Calu3 (cell line): ENCODE results near the gene CTTNBP2. TPM values are rescaled to one million over a fixed set of nuclear protein-coding genes. Genes with fewer than 3 reads are reported as not detected.
A peak's percentile ranks its signal among the peaks of the same experiment; 100 is the strongest.

Source experiments
- Bru-seq: library from RNA; stranded (reverse); fragments of 400-500 nt; gene quantifications from one replicate; lab custom pipeline; 2021; lab: Mats Ljungman, UMichigan
- BruChase-seq, 2 experiments: library from RNA; stranded (reverse); fragments of 400-500 nt; gene quantifications; one replicate each; lab custom pipeline; 2021; lab: Mats Ljungman, UMichigan
- BruUV-seq: library from RNA; stranded (reverse); fragments of 400-500 nt; replicated peaks from 2 replicates; lab custom pipeline; 2021; lab: Mats Ljungman, UMichigan
- CTCF ChIA-PET: fragments of 300-600 bp; sonication (Branson Sonifier 250); formaldehyde crosslinking; loops from one replicate; lab custom pipeline; 2022; ENCODE audit warnings: antibody characterized with exemption; lab: Charles Lee
- DNase-seq: peaks from one replicate; pipeline ENCODE4 v3.0.0; 2022
- H3K27ac Mint-ChIP-seq: one replicate; pipeline ENCODE4 v1.8.0; 2022; ENCODE audit warnings: mixed read lengths; ENCODE audit not compliant: unreplicated experiment
- H3K27me3 Mint-ChIP-seq: one replicate; pipeline ENCODE4 v1.8.0; 2022; ENCODE audit warnings: mixed read lengths; ENCODE audit not compliant: unreplicated experiment
- H3K36me3 Mint-ChIP-seq: one replicate; pipeline ENCODE4 v1.8.0; 2022; ENCODE audit warnings: mild to moderate bottlenecking, moderate library complexity, mixed read lengths; ENCODE audit not compliant: insufficient read depth, unreplicated experiment
- H3K4me1 Mint-ChIP-seq: one replicate; pipeline ENCODE4 v1.8.0; 2022; ENCODE audit warnings: mild to moderate bottlenecking, low read depth, mixed read lengths; ENCODE audit not compliant: unreplicated experiment
- H3K4me3 Mint-ChIP-seq: one replicate; pipeline ENCODE4 v1.8.0; 2022; ENCODE audit warnings: mild to moderate bottlenecking, low read depth, moderate library complexity, mixed read lengths; ENCODE audit not compliant: unreplicated experiment
- H3K9me3 Mint-ChIP-seq: one replicate; pipeline ENCODE4 v1.8.0; 2022; ENCODE audit warnings: low read depth, mixed read lengths; ENCODE audit not compliant: unreplicated experiment
- CTCF ChIP-seq: fragments of 200-600 bp; IDR thresholded peaks from one replicate; pipeline ENCODE4 v1.8.0; 2022; ENCODE audit warnings: antibody characterized with exemption; ENCODE audit not compliant: unreplicated experiment
- intact Hi-C: fragments of 100-400 bp; cut with micrococcal nuclease; formaldehyde crosslinking; loops from one replicate; pipeline ENCODE4 v1.10.0; 2022; ENCODE audit not compliant: unreplicated experiment
- long read RNA-seq: library from polyadenylated mRNA; stranded (forward); transcript quantifications from one replicate; pipeline ENCODE4 v2.0.0, GENCODE V29; 2022
- total RNA-seq: library from RNA; stranded (reverse); gene quantifications from 2 replicates; pipeline ENCODE4 v1.2.3, GENCODE V29; 2022

CTTNBP2 gene
- 2.3 and 2.4 TPM in 2 replicates for total RNA-seq
- percentile 39 among the genes with signal in this experiment for Bru-seq, nascent RNA
- percentile 21 among the genes with signal in this experiment for BruChase-seq, experiment 1, labeled RNA remaining after a 6-hour chase
- BruChase-seq, experiment 2, labeled RNA remaining after a 2-hour chase, result percentile 23 among the genes with signal in this experiment
- long read RNA-seq, full-length matches to known transcripts, result 1 of 2 reads
- long read RNA-seq, partial matches to known transcripts, result 0 of 2 reads
- long read RNA-seq, other reads (novel, unspliced or antisense), result 1 of 2 reads

GRCh38 chr7:117873310-117874190 is at the start of gene CTTNBP2:
CTTNBP2 (minus strand) TSS chr7:117873441; CDS start chr7:117873415, 26 bp downstream.
- Mint-ChIP-seq H3K36me3 (peaks cover 21% of the 10 kb centered on the region), H3K27me3 (peaks cover 53% of the 10 kb centered on the region), H3K9me3 (no peaks in the 10 kb centered on the region), H3K4me1 (peaks cover 17% of the 10 kb centered on the region), H3K4me3 (peak within 1 kb of the TSS; percentile 80), H3K27ac (peak within 1 kb of the TSS; percentile 52)
- TF ChIP-seq CTCF, result no peak
- intact Hi-C loops, result loop anchor here (2.0 kb wide), 1 partner anchor 123 kb away; no protein-coding TSS in a partner anchor
- DNase-seq, result peak; percentile 43
- no TSS peak for BruUV-seq
- CTCF ChIA-PET, result no interaction called here

GRCh38 chr7:117916309-117916708 is 43.1 kb upstream of the CTTNBP2 start:
- CTCF ChIA-PET, result no interaction called here
- no peak for TF ChIP-seq CTCF

GRCh38 chr7:117912421-117912820 is 39.2 kb upstream of the CTTNBP2 start:
- no peak overlapping the region for H3K4me3 Mint-ChIP-seq
- no peak for DNase-seq
- H3K4me1 Mint-ChIP-seq, result no peaks in the 10 kb centered on the region
- no peak overlapping the region for H3K27ac Mint-ChIP-seq
- H3K27me3 Mint-ChIP-seq, result no peaks in the 10 kb centered on the region
- no peak for TF ChIP-seq CTCF
- H3K36me3 Mint-ChIP-seq, result no peaks in the 10 kb centered on the region
- intact Hi-C loops, result no loop called here
- H3K9me3 Mint-ChIP-seq, result no peaks in the 10 kb centered on the region
- CTCF ChIA-PET, result interaction anchor here (0.7 kb wide), 1 partner anchor 119 kb away, joined by 3 read pairs; no protein-coding TSS in a partner anchor
- BruUV-seq, result no TSS peak

More at GRCh38 chr7:117916309-117916708, 43.1 kb upstream of the CTTNBP2 start:
- no peak overlapping the region for H3K27ac Mint-ChIP-seq
- intact Hi-C loops, result no loop called here
- no TSS peak for BruUV-seq
- no peak for DNase-seq
- no peaks in the 10 kb centered on the region for H3K27me3 Mint-ChIP-seq
- H3K9me3 Mint-ChIP-seq, result peaks cover 5% of the 10 kb centered on the region
- H3K36me3 Mint-ChIP-seq, result no peaks in the 10 kb centered on the region
- no peaks in the 10 kb centered on the region for H3K4me1 Mint-ChIP-seq
- H3K4me3 Mint-ChIP-seq, result no peak overlapping the region

GRCh38 chr7:117908031-117908795 is 35.0 kb upstream of the CTTNBP2 start:
- Mint-ChIP-seq H3K4me3 (no peak overlapping the region), H3K36me3 (no peaks in the 10 kb centered on the region), H3K9me3 (no peaks in the 10 kb centered on the region), H3K4me1 (no peaks in the 10 kb centered on the region), H3K27ac (no peak overlapping the region), H3K27me3 (no peaks in the 10 kb centered on the region)
- no peak for TF ChIP-seq CTCF
- no peak for DNase-seq
- no TSS peak for BruUV-seq
- CTCF ChIA-PET, result no interaction called here
- intact Hi-C loops, result no loop called here
